NCI-H510A (cell line): ENCODE data around the gene STS.

Experiments
- DNase-seq: peaks from one replicate; lab custom pipeline; 2025; lab: John Stamatoyannopoulos, UW

The STS gene

DNA sequence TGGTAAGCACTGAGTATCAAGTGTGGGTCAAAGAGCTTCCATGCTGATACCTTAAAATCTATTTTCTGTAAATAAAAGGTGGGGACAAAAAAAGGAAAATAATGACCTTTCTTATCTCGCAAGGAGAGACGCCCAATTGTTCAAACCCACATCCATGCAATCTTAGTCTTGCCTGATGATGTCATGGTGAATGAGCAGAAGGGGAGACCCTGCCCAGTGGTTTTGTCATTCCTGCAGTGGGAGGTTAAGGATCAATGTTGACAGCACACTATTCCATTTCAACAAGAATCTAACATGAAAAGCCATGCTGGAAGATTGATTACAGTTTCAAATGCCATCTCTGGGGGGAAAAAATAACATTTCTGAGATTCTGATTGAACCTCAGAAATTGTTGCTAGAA, 41.2 kb downstream of the STS start:
- no peak for DNase-seq

DNA sequence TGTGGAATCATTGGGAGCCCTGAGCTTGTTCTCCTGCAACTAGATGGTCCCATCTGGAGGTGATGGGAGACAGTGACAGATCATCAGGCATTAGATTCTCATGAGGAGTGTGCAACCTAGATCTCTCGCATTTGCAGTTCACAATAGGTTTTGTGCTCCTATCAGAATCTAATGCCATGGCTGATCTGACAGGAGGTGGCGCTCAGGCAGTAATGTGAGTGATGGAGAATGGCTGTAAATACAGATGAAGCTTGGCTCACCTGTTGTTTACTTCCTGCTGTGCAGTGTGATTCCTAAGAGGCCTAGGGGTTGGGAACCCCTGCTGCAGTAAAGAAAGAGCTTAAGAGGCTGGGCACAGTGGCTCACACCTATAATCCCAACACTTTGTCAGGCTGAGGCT, 42.6 kb downstream of the STS start:
- DNase-seq: peak; percentile 14

DNA sequence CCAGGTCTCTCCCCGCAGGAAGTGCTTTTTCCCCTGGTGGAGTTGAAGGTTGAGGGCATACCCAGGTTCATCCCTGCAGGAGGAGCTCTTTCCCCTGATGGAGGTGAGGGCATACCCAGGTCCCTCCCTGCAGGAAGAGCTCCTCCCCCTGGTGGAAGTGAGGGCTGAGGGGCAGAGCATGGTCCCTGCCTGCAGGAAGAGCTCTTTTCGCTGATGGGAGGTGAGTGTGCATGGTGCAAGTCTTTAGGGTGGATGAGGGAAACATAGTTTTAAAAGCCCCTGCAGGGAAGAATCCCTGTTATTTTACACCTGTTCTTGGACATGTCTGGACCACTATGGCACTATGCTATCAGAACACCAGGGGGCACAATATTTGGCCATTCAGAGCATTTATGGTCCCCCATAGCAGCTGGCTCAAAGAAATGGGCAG, 44.2 kb downstream of the STS start:
- DNase-seq: no peak

DNA sequence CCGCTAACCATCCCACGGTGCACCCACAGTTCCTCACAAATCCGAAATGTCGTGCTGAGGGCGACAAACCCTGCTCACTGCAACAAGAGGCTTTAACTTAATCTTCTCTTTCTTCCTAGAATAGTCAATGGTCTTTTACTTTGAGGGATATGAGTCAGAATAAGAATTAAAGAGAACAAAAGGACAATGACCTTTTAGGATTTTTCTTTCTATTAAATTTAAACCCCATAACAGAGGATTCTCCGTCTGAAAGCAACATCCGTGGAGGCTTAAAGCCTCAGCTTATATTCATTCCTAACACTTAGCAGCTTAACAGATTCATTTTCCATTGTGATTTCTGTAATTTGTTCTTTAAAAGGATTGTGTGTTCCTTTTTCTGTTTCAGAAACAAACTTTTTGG, 45.4 kb downstream of the STS start:
- no peak for DNase-seq

DNA sequence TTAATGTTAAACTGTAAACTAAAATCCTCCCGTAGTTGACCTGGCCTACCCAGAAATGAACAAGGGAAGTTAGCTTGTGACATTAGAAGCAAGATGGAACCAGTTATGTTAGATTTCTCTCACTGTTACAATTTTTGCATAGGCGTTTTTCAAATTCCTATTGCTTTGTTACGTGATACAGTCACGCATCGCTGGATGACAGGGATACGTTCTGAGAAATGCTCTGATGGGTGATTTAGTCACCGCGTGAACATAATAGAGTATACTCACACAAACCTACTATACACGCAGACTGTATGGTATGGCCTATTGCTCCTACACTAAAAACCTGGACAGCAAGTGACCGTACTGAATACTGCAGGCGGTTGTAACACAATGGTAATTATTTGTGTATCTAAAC, 47.1 kb downstream of the STS start:
- DNase-seq: no peak
